ENCODE results near the gene LRCH4.

LRCH4 gene

GRCh38 chr7:100582041-100582579, 3.8 kb downstream of the LRCH4 start:
- ATAC-seq = no peak

- no peak for ATAC-seq
Measured at GRCh38 chr7:100580466-100581283, 5.3 kb downstream of the LRCH4 start.

- no peak for ATAC-seq
Measured at GRCh38 chr7:100578246-100579183, 7.4 kb downstream of the LRCH4 start.

- ATAC-seq = no peak
Measured at GRCh38 chr7:100577507-100577906, 8.4 kb downstream of the LRCH4 start.

- no peak for ATAC-seq
Measured at GRCh38 chr7:100577103-100577502, 8.8 kb downstream of the LRCH4 start.

- no peak for ATAC-seq
Measured at GRCh38 chr7:100576384-100576993, 9.4 kb downstream of the LRCH4 start.

- ATAC-seq = no peak
Measured at GRCh38 chr7:100575746-100576383, 10.1 kb downstream of the LRCH4 start.

- ATAC-seq = no peak
Measured at GRCh38 chr7:100575206-100575631, 10.7 kb downstream of the LRCH4 start.

- no peak for ATAC-seq
Measured at GRCh38 chr7:100574362-100575205, 11.3 kb downstream of the LRCH4 start.

- ATAC-seq = no peak
Measured at GRCh38 chr7:100573691-100574361, 12.1 kb downstream of the LRCH4 start, which contains the start of gene SAP25. SAP25 (minus strand) TSS chr7:100573900; CDS start chr7:100573742, 158 bp downstream.

- ATAC-seq = no peak
Measured at GRCh38 chr7:100572949-100573675, 12.8 kb downstream of the LRCH4 start.

GRCh38 chr7:100572281-100572948, 13.5 kb downstream of the LRCH4 start:
- ATAC-seq = no peak

- ATAC-seq = no peak
Measured at GRCh38 chr7:100571829-100572116, 14.2 kb downstream of the LRCH4 start.

- ATAC-seq = no peak
Measured at GRCh38 chr7:100570954-100571828, 14.7 kb downstream of the LRCH4 start.

GRCh38 chr7:100568896-100569844, 16.8 kb downstream of the LRCH4 start:
- ATAC-seq = peak; percentile 11 to 26

GRCh38 chr7:100568176-100568895, 17.6 kb downstream of the LRCH4 start:
- no peak for ATAC-seq

- no peak for ATAC-seq
Measured at GRCh38 chr7:100567751-100568175, 18.2 kb downstream of the LRCH4 start.

Data from activated CD4-positive, CD25-positive, alpha-beta regulatory T cell treated with anti-CD3 and anti-CD28 coated beads, Interleukin-2, amount 50 U/mL, for 24 hours (primary cell).